ENCODE data around the gene CYP4F22.
"Not testable (repeated sequence)": the region's sequence is repeated elsewhere in the genome, so short reads cannot be mapped to it uniquely, and the experiment has no call there.

The CYP4F22 gene

DNA sequence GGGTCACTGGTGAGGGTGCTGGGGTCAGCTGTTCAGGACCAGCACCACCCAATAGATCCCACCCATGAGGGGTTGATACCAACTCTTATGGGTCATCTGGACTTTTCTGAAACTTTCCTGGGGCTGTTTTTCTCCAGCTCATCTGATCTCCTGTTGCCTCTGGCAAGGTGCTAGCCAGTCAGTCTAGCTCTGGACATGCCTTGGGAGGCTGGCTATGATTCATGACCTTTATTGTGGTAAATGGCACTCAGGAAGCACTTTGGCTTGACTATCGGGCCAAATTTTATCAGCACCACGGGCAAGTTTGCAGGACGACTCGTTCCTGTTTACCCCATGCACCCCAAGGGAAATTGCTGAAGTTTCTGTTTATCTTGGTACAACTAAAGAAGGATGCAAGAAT lies 85.4 kb downstream of the CYP4F22 start:
- H3K9me3 ChIP-seq (ENCODE audit: control insufficient read depth in 2 of 2, low read length in 2 of 2); H3K9ac ChIP-seq (ENCODE audit: low read length in 2 of 2); H3K4me3 ChIP-seq (ENCODE audit: low read length in 2 of 2); H3K4me1 ChIP-seq (ENCODE audit: control insufficient read depth, insufficient read depth, low read length); H3K36me3 ChIP-seq (ENCODE audit: control insufficient read depth in 2 of 2, insufficient read depth in 2 of 2, low read length in 2 of 2); H3K27ac ChIP-seq (ENCODE audit: low read length): not testable (repeated sequence)
- H3K27me3 ChIP-seq (ENCODE audit: control insufficient read depth in 1 of 2, insufficient read depth in 2 of 2, low read length in 2 of 2), result peaks cover 0 to 12% of the 10 kb centered on the region in 2 donors

DNA sequence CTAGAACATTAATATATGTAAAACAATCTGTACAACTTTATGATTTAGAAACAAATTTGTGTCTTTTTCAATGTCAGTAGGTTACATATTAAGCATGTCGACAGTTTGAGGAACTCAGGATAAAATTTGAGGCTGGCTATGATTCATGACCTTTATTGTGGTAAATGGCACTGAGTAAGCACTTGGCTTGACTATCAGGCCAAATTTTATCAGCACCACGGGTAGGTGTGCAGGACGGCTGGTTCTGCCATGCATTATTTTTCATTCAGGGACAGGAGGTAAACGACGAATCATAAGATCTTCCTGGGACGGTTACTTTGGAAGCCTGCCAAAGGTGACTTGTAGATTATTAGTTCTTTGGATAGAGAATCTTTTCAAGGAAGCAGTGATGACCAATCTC lies 86.7 kb downstream of the CYP4F22 start:
- H3K9me3 ChIP-seq (ENCODE audit: control insufficient read depth in 2 of 2, low read length in 2 of 2), result peaks cover 0 to 8% of the 10 kb centered on the region in 2 donors

More for the DNA sequence above, 86.7 kb downstream of the CYP4F22 start:
- no peaks in the 10 kb centered on the region for H3K4me1 ChIP-seq (ENCODE audit: control insufficient read depth, insufficient read depth, low read length)
- peaks cover 0 to 12% of the 10 kb centered on the region in 2 donors for H3K27me3 ChIP-seq (ENCODE audit: control insufficient read depth in 1 of 2, insufficient read depth in 2 of 2, low read length in 2 of 2)
- no peaks in the 10 kb centered on the region for H3K36me3 ChIP-seq (ENCODE audit: control insufficient read depth in 2 of 2, insufficient read depth in 2 of 2, low read length in 2 of 2)
- H3K27ac ChIP-seq (ENCODE audit: low read length), result no peak overlapping the region
- H3K4me3 ChIP-seq (ENCODE audit: low read length in 2 of 2), result no peak overlapping the region
- no peak overlapping the region for H3K9ac ChIP-seq (ENCODE audit: low read length in 2 of 2)

All from stomach smooth muscle (tissue), 2 donors.